ENCODE results near the gene LGMN.

The LGMN gene

GRCh38 chr14:92731622-92732115 is 16.8 kb downstream of the LGMN start:
- Histone ChIP-seq H3K9me3 (ENCODE audit: control extremely low read depth in 1 of 5, control insufficient read depth in 4 of 5, insufficient read depth in 2 of 5, low read depth in 1 of 5, low read length in 4 of 5) (peaks cover 3 to 11% (median 10%) of the 10 kb centered on the region in 5 experiments), H3K27ac (ENCODE audit: insufficient read depth in 1 of 2, low read depth in 1 of 2, low read length in 2 of 2, poor library complexity in 1 of 2, severe bottlenecking in 2 of 2) (no peak overlapping the region), H3K4me3 (ENCODE audit: control insufficient read depth in 1 of 7, extremely low read depth in 1 of 7, insufficient read depth in 4 of 7, low read depth in 2 of 7, low read length in 6 of 7) (no peak overlapping the region), H3K4me1 (ENCODE audit: control extremely low read depth in 1 of 4, control insufficient read depth in 4 of 4, insufficient read depth in 4 of 4, low read length in 3 of 4) (peaks cover 0 to 19% (median 10%) of the 10 kb centered on the region in 4 experiments), H3K36me3 (ENCODE audit: control insufficient read depth in 4 of 4, insufficient read depth in 4 of 4, low read length in 3 of 4) (no peaks in the 10 kb centered on the region), H3K27me3 (replicated peaks in 2 of 5; ENCODE audit: control insufficient read depth in 4 of 5, insufficient read depth in 5 of 5, low read length in 4 of 5) (no peaks in the 10 kb centered on the region)
- no peak for DNase-seq
- CTCF ChIA-PET: interaction anchor here (1.1 kb wide), 1 partner anchor 11 kb away, joined by 3 read pairs; no protein-coding TSS in a partner anchor
- WGBS (ENCODE audit: insufficient coverage): 100% methylated on average over 2 of the region's 3 CpGs
- POLR2A ChIA-PET: no interaction called here

DNA sequence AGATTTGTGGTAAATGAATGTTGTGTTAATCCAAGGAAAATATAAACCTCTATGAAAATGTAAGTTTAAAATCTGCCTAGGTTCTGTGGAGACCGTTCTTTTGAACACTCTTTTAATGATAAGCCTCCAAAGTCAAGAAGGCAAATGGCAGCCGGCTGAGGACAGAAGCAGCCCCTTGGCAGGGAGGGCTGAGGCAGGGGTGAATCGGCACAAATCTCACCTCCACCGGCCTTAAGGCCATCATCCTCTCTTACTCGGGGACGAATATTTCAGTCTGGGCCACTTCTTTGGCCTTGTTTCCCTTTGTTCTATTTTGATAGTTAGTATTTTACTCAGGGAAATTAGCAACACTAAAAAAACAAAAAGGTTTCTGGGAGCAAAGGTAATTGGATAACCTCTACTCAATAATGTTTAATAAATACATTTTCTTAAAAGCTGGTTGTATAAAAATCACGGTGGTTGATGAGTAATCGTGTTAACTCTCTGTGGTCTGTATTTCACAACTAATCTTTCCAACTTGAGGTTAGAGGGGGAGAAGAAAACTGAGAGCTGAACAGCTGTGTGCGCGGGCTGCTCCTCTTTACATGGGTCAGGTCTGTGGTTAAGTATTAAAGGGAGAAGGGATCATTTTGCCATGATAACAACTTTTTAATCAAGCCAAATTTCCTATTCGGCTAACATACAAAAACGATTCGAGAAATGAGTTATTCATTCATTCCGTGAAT is 18.6 kb downstream of the LGMN start:
- Histone ChIP-seq H3K36me3 (ENCODE audit: control insufficient read depth in 4 of 4, insufficient read depth in 4 of 4, low read length in 3 of 4) (no peaks in the 10 kb centered on the region), H3K27ac (ENCODE audit: insufficient read depth in 1 of 2, low read depth in 1 of 2, low read length in 2 of 2, poor library complexity in 1 of 2, severe bottlenecking in 2 of 2) (no peak overlapping the region), H3K9me3 (ENCODE audit: control extremely low read depth in 1 of 5, control insufficient read depth in 4 of 5, insufficient read depth in 2 of 5, low read depth in 1 of 5, low read length in 4 of 5) (peaks cover 3 to 13% (median 10%) of the 10 kb centered on the region in 5 experiments), H3K4me3 (ENCODE audit: control insufficient read depth in 1 of 7, extremely low read depth in 1 of 7, insufficient read depth in 4 of 7, low read depth in 2 of 7, low read length in 6 of 7) (no peak overlapping the region), H3K27me3 (replicated peaks in 2 of 5; ENCODE audit: control insufficient read depth in 4 of 5, insufficient read depth in 5 of 5, low read length in 4 of 5) (no peaks in the 10 kb centered on the region), H3K4me1 (ENCODE audit: control extremely low read depth in 1 of 4, control insufficient read depth in 4 of 4, insufficient read depth in 4 of 4, low read length in 3 of 4) (peaks cover 0 to 24% (median 14%) of the 10 kb centered on the region in 4 experiments)
- ChIA-PET POLR2A (interaction anchor here (0.8 kb wide), 1 partner anchor 20 kb away, joined by 4 read pairs; no protein-coding TSS in a partner anchor), CTCF (interaction anchor here (1.4 kb wide), 1 partner anchor 57 kb away, joined by 3 read pairs; no protein-coding TSS in a partner anchor)
- 65% methylated on average over 4 of the region's 14 CpGs for WGBS (ENCODE audit: insufficient coverage)
- DNase-seq: peak; percentile 52 to 85 (median 80)

DNA sequence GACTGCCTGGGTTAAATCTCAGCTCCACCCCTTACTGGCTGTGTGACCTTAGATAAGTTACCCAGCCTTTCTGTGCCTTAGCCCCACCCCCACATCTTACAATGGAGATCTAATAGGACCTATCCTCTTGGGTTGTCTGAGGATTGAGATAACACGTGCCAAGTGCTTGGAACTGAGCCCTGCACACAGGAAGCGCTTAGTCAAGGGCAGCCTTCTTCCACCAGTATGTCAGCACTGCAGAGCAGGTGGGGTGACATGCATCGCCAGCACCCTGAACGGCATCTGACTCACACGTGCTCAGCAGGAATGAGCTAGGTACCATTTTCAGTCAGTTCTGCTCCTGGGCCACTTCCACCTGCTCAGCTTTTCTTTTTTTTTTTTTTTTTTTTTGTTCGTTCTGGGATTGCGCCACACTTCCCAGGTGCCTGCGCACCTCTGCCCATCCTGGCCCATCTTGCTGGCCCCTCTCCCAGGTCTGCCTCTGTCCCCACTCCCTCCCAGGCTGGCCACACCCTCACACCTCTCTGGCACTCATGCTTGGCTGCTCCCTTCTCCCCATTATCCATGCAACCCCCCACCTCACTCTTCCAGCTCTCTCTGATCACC is 19.6 kb downstream of the LGMN start:
- no peak overlapping the region for H3K4me3 ChIP-seq (ENCODE audit: control insufficient read depth in 1 of 7, extremely low read depth in 1 of 7, insufficient read depth in 4 of 7, low read depth in 2 of 7, low read length in 6 of 7)
- H3K36me3 ChIP-seq (ENCODE audit: control insufficient read depth in 4 of 4, insufficient read depth in 4 of 4, low read length in 3 of 4): no peaks in the 10 kb centered on the region
- H3K27ac ChIP-seq (ENCODE audit: insufficient read depth in 1 of 2, low read depth in 1 of 2, low read length in 2 of 2, poor library complexity in 1 of 2, severe bottlenecking in 2 of 2): no peak overlapping the region
- ChIA-PET POLR2A (no interaction called here), CTCF (no interaction called here)
- H3K27me3 ChIP-seq (replicated peaks in 2 of 5; ENCODE audit: control insufficient read depth in 4 of 5, insufficient read depth in 5 of 5, low read length in 4 of 5): no peaks in the 10 kb centered on the region
- peaks cover 0 to 24% (median 14%) of the 10 kb centered on the region in 4 experiments for H3K4me1 ChIP-seq (ENCODE audit: control extremely low read depth in 1 of 4, control insufficient read depth in 4 of 4, insufficient read depth in 4 of 4, low read length in 3 of 4)
- WGBS (ENCODE audit: insufficient coverage): 66% methylated on average over 5 of the region's 8 CpGs
- H3K9me3 ChIP-seq (ENCODE audit: control extremely low read depth in 1 of 5, control insufficient read depth in 4 of 5, insufficient read depth in 2 of 5, low read depth in 1 of 5, low read length in 4 of 5): peaks cover 3 to 13% (median 10%) of the 10 kb centered on the region in 5 experiments
- DNase-seq: peak in 2 of 3 donors; percentile 26 to 48

DNA sequence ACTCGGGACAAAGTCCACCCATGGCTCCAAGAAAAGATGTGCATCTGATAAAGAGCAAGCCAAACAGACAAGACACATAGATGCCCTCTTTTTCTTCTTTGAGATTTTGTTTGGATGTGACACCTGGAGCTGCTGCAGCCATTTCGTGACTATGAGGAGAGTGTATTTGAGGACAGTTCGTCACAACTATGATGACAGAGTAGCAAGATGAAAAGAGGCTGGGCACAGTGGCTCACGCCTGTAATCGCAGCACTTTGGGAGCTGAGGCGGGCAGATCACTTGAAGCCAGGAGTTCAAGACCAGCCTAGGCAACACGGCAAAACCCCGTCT is 21.5 kb downstream of the LGMN start:
- POLR2A ChIA-PET: no interaction called here
- H3K27ac ChIP-seq (ENCODE audit: insufficient read depth in 1 of 2, low read depth in 1 of 2, low read length in 2 of 2, poor library complexity in 1 of 2, severe bottlenecking in 2 of 2): no peak overlapping the region
- CTCF ChIA-PET: interaction anchor here (0.6 to 2.5 kb wide), 7 partner anchors 9 to 119 kb away, joined by 3 to 7 read pairs (median 3); no protein-coding TSS in a partner anchor

GRCh38 chr14:92726135-92726932 is 22.1 kb downstream of the LGMN start:
- Histone ChIP-seq H3K4me1 (ENCODE audit: control extremely low read depth in 1 of 4, control insufficient read depth in 4 of 4, insufficient read depth in 4 of 4, low read length in 3 of 4) (peaks cover 0 to 24% (median 14%) of the 10 kb centered on the region in 4 experiments), H3K4me3 (ENCODE audit: control insufficient read depth in 1 of 7, extremely low read depth in 1 of 7, insufficient read depth in 4 of 7, low read depth in 2 of 7, low read length in 6 of 7) (no peak overlapping the region), H3K27me3 (replicated peaks in 2 of 5; ENCODE audit: control insufficient read depth in 4 of 5, insufficient read depth in 5 of 5, low read length in 4 of 5) (no peaks in the 10 kb centered on the region), H3K36me3 (ENCODE audit: control insufficient read depth in 4 of 4, insufficient read depth in 4 of 4, low read length in 3 of 4) (no peaks in the 10 kb centered on the region), H3K9me3 (ENCODE audit: control extremely low read depth in 1 of 5, control insufficient read depth in 4 of 5, insufficient read depth in 2 of 5, low read depth in 1 of 5, low read length in 4 of 5) (peaks cover 0 to 4% (median 2%) of the 10 kb centered on the region in 5 experiments), H3K27ac (ENCODE audit: insufficient read depth in 1 of 2, low read depth in 1 of 2, low read length in 2 of 2, poor library complexity in 1 of 2, severe bottlenecking in 2 of 2) (no peak overlapping the region)
- DNase-seq: peak; percentile 61 to 87 (median 82)
- ChIA-PET CTCF (interaction anchor here (0.6 to 2.5 kb wide), 12 partner anchors 9 to 120 kb away, joined by 3 to 7 read pairs (median 4); no protein-coding TSS in a partner anchor), POLR2A (no interaction called here)
- 73% methylated on average over 3 of the region's 12 CpGs for WGBS (ENCODE audit: insufficient coverage)

More for the DNA sequence above, 21.5 kb downstream of the LGMN start:
- H3K27me3 ChIP-seq (replicated peaks in 2 of 5; ENCODE audit: control insufficient read depth in 4 of 5, insufficient read depth in 5 of 5, low read length in 4 of 5): no peaks in the 10 kb centered on the region
- 92% methylated on average over 4 of the region's 8 CpGs for WGBS (ENCODE audit: insufficient coverage)
- no peak for DNase-seq
- H3K9me3 ChIP-seq (ENCODE audit: control extremely low read depth in 1 of 5, control insufficient read depth in 4 of 5, insufficient read depth in 2 of 5, low read depth in 1 of 5, low read length in 4 of 5): peaks cover 3 to 10% (median 7%) of the 10 kb centered on the region in 5 experiments
- no peak overlapping the region for H3K4me3 ChIP-seq (ENCODE audit: control insufficient read depth in 1 of 7, extremely low read depth in 1 of 7, insufficient read depth in 4 of 7, low read depth in 2 of 7, low read length in 6 of 7)
- H3K4me1 ChIP-seq (ENCODE audit: control extremely low read depth in 1 of 4, control insufficient read depth in 4 of 4, insufficient read depth in 4 of 4, low read length in 3 of 4): peaks cover 0 to 24% (median 14%) of the 10 kb centered on the region in 4 experiments
- no peaks in the 10 kb centered on the region for H3K36me3 ChIP-seq (ENCODE audit: control insufficient read depth in 4 of 4, insufficient read depth in 4 of 4, low read length in 3 of 4)

GRCh38 chr14:92724516-92725340 is 23.7 kb downstream of the LGMN start:
- CTCF ChIA-PET: interaction anchor here (0.6 to 19.0 kb wide), 7 partner anchors 11 to 139 kb away, joined by 3 to 317 read pairs (median 6); partner anchors contain the start of gene GOLGA5

More at GRCh38 chr14:92724516-92725340, 23.7 kb downstream of the LGMN start:
- WGBS (ENCODE audit: insufficient coverage): 96% methylated on average over 14 of the region's 14 CpGs
- DNase-seq: no peak
- peaks cover 0 to 2% (median 0%) of the 10 kb centered on the region in 5 experiments for H3K9me3 ChIP-seq (ENCODE audit: control extremely low read depth in 1 of 5, control insufficient read depth in 4 of 5, insufficient read depth in 2 of 5, low read depth in 1 of 5, low read length in 4 of 5)
- POLR2A ChIA-PET: no interaction called here
- no peaks in the 10 kb centered on the region for H3K27me3 ChIP-seq (replicated peaks in 2 of 5; ENCODE audit: control insufficient read depth in 4 of 5, insufficient read depth in 5 of 5, low read length in 4 of 5)
- peaks cover 0 to 15% (median 10%) of the 10 kb centered on the region in 4 experiments for H3K4me1 ChIP-seq (ENCODE audit: control extremely low read depth in 1 of 4, control insufficient read depth in 4 of 4, insufficient read depth in 4 of 4, low read length in 3 of 4)
- H3K27ac ChIP-seq (ENCODE audit: insufficient read depth in 1 of 2, low read depth in 1 of 2, low read length in 2 of 2, poor library complexity in 1 of 2, severe bottlenecking in 2 of 2): no peak overlapping the region
- H3K36me3 ChIP-seq (ENCODE audit: control insufficient read depth in 4 of 4, insufficient read depth in 4 of 4, low read length in 3 of 4): no peaks in the 10 kb centered on the region
- no peak overlapping the region for H3K4me3 ChIP-seq (ENCODE audit: control insufficient read depth in 1 of 7, extremely low read depth in 1 of 7, insufficient read depth in 4 of 7, low read depth in 2 of 7, low read length in 6 of 7)

Data from common myeloid progenitor, CD34-positive (primary cell).